Right lobe of liver (tissue), 4 donors: Measurements from ENCODE around the gene KCNJ12.

Source experiments
- CTCF ChIP-seq, 4 donors: fragments of 200-600 bp in 3 of 4; fragments of 450-650 bp in 1 of 4; IDR thresholded peaks; one replicate each; pipeline versions ENCODE4 v1.5.1 to v1.8.0; 2016 to 2022; ENCODE audit warnings: antibody characterized with exemption in 4 of 4, mild to moderate bottlenecking in 2 of 4
- POLR2A ChIP-seq: fragments of 450-650 bp; IDR thresholded peaks from one replicate; pipeline ENCODE4 v1.6.1; 2017; ENCODE audit warnings: antibody characterized with exemption, mild to moderate bottlenecking
- donor health status: DM: no; HTN: no; CAD: no.
- donor health status: DM: no; HTN: no; CAD: no.
- donor health status: DM: no; HTN: yes; CAD: no.

- TF ChIP-seq CTCF (IDR thresholded peaks at IDR 0.05) (no peak), POLR2A (no peak)
Measured at GRCh38 chr17:21369395-21369794, 6.8 kb upstream of the KCNJ12 start.
